Stomach (tissue), 4 donors: ENCODE results near the gene CADM2.

ENCODE experiments used
- CTCF ChIP-seq, 7 experiments: fragments of 450-650 bp in 4 of 7; fragments of 200-600 bp in 3 of 7; sonication (generic) in 3 of 7; IDR thresholded peaks; one replicate each; pipeline ENCODE4 v1.5.1; 2016 to 2019; ENCODE audit warnings: antibody characterized with exemption in 7 of 7, control low read depth in 2 of 7, mild to moderate bottlenecking in 1 of 7
- EP300 ChIP-seq: sonication (generic); formaldehyde crosslinking; IDR thresholded peaks from one replicate; pipeline ENCODE4 v1.6.1; 2017; ENCODE audit warnings: antibody characterized with exemption

- no peak for TF ChIP-seq CTCF (IDR thresholded peaks at IDR 0.05)
- no peak for TF ChIP-seq EP300
Measured at GRCh38 chr3:85316252-85316651, 357.5 kb downstream of the CADM2 start.
